Measurements from ENCODE around the gene PBX1.
"Not testable (repeated sequence)": the region's sequence is repeated elsewhere in the genome, so short reads cannot be mapped to it uniquely, and the experiment has no call there.

PBX1 gene

DNA sequence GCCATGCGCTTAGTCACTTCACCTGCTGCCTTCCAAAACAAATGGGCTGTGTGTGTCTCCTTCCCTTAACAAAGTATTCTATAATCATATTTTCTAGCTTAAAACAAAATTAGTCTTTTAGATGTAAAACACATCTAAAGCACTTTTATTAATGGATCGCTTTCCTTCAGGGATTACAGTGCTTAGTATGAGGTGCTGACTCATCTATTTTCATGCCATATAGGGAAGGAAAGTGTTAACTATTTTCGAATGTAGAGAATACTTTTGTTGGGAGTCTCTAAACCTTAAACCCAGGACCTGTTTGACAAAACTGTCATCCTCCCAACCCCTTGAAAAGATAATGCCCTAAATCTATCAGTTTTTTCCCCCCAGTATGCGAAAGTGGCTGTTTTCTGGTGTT, 90.2 kb downstream of the PBX1 start:
- no peak overlapping the region for H3K4me3 ChIP-seq (IDR thresholded peaks at IDR 0.05; ENCODE audit: insufficient read depth, low read depth, low read length)
- no peak overlapping the region for H3K27ac ChIP-seq
- no peak overlapping the region for H2AFZ ChIP-seq (ENCODE audit: low read depth)
- H4K20me1 ChIP-seq (ENCODE audit: insufficient read depth), result no peaks in the 10 kb centered on the region
- no peak for TF ChIP-seq CTCF (conservative IDR thresholded peaks at IDR 0.05; ENCODE audit: low read depth, low read length)
- no peaks in the 10 kb centered on the region for H3K27me3 ChIP-seq (ENCODE audit: insufficient read depth, low read depth)
- H3K4me2 ChIP-seq, result no peak overlapping the region
- H3K4me1 ChIP-seq (ENCODE audit: low read depth, poor library complexity, severe bottlenecking), result no peaks in the 10 kb centered on the region
- no peaks in the 10 kb centered on the region for H3K36me3 ChIP-seq (ENCODE audit: insufficient read depth)
- H3K9ac ChIP-seq, result no peak overlapping the region
- no peaks in the 10 kb centered on the region for H3K79me2 ChIP-seq (ENCODE audit: insufficient read depth, low read depth)

- no peak overlapping the region for H3K9ac ChIP-seq
- no peaks in the 10 kb centered on the region for H3K79me2 ChIP-seq (ENCODE audit: insufficient read depth, low read depth)
- no peak overlapping the region for H3K4me2 ChIP-seq
- H3K27me3 ChIP-seq (ENCODE audit: insufficient read depth, low read depth), result no peaks in the 10 kb centered on the region
- H4K20me1 ChIP-seq (ENCODE audit: insufficient read depth), result no peaks in the 10 kb centered on the region
- H3K4me1 ChIP-seq (ENCODE audit: low read depth, poor library complexity, severe bottlenecking), result no peaks in the 10 kb centered on the region
- no peak overlapping the region for H2AFZ ChIP-seq (ENCODE audit: low read depth)
- no peak overlapping the region for H3K4me3 ChIP-seq (IDR thresholded peaks at IDR 0.05; ENCODE audit: insufficient read depth, low read depth, low read length)
- H3K36me3 ChIP-seq (ENCODE audit: insufficient read depth), result no peaks in the 10 kb centered on the region
- no peak overlapping the region for H3K27ac ChIP-seq
- TF ChIP-seq CTCF (conservative IDR thresholded peaks at IDR 0.05; ENCODE audit: low read depth, low read length), result no peak
These were observed 91.5 kb downstream of the PBX1 start for GRCh38 chr1:164650531-164650930.

GRCh38 chr1:164651351-164651951, 92.5 kb downstream of the PBX1 start:
- Histone ChIP-seq H3K4me1 (ENCODE audit: low read depth, poor library complexity, severe bottlenecking) (no peaks in the 10 kb centered on the region), H3K27ac (no peak overlapping the region), H4K20me1 (ENCODE audit: insufficient read depth) (no peaks in the 10 kb centered on the region), H2AFZ (ENCODE audit: low read depth) (no peak overlapping the region), H3K4me3 (IDR thresholded peaks at IDR 0.05; ENCODE audit: insufficient read depth, low read depth, low read length) (no peak overlapping the region), H3K36me3 (ENCODE audit: insufficient read depth) (no peaks in the 10 kb centered on the region), H3K27me3 (ENCODE audit: insufficient read depth, low read depth) (no peaks in the 10 kb centered on the region), H3K9ac (no peak overlapping the region), H3K79me2 (ENCODE audit: insufficient read depth, low read depth) (no peaks in the 10 kb centered on the region), H3K4me2 (no peak overlapping the region)
- no peak for TF ChIP-seq CTCF (conservative IDR thresholded peaks at IDR 0.05; ENCODE audit: low read depth, low read length)

DNA sequence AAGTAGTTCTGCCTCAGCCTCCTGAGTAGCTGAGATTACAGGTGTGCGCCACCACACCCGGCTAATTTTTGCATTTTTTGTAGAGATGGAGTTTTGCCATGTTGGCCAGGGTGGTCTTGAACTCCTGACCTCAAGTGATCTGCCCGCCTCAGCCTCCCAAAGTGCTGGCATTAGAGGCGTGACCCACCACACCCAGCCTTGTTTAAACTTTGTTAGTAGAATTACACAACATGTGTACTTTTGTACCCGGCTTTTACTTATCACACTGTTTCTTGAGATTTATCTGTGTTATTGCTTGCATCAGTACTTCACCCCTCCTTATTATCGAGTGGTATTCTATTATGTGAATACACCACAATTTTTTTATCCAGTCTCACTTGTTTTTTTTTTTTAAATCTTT, 94.0 kb downstream of the PBX1 start:
- H3K9ac ChIP-seq; H3K79me2 ChIP-seq (ENCODE audit: insufficient read depth, low read depth); H3K27me3 ChIP-seq (ENCODE audit: insufficient read depth, low read depth); H4K20me1 ChIP-seq (ENCODE audit: insufficient read depth); H3K36me3 ChIP-seq (ENCODE audit: insufficient read depth); H3K27ac ChIP-seq; H3K4me1 ChIP-seq (ENCODE audit: low read depth, poor library complexity, severe bottlenecking); H3K4me3 ChIP-seq (IDR thresholded peaks at IDR 0.05; ENCODE audit: insufficient read depth, low read depth, low read length); H3K4me2 ChIP-seq; H2AFZ ChIP-seq (ENCODE audit: low read depth): not testable (repeated sequence)

DNA sequence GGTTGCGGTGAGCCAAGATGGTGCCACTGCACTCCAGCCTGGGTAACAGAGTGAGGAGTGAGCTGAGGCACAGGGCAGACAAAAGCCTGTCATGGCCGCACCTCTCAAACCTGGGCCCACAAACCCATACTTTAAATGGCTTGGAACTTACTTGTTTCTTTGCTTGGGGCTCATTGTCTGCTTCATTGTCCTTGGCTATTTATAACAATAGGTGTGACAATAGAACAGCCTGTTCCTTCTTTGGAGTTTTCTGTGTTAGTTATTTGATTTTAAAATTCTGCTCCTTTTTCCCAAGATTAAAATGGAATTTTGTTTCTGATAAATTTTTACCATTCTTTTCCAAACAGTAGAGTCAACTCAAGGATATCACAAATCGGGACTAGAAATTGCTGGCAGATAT, 94.7 kb downstream of the PBX1 start:
- no peaks in the 10 kb centered on the region for H3K79me2 ChIP-seq (ENCODE audit: insufficient read depth, low read depth)
- no peak overlapping the region for H3K27ac ChIP-seq
- H4K20me1 ChIP-seq (ENCODE audit: insufficient read depth), result no peaks in the 10 kb centered on the region
- H2AFZ ChIP-seq (ENCODE audit: low read depth), result no peak overlapping the region
- no peak overlapping the region for H3K4me2 ChIP-seq
- no peaks in the 10 kb centered on the region for H3K4me1 ChIP-seq (ENCODE audit: low read depth, poor library complexity, severe bottlenecking)
- H3K27me3 ChIP-seq (ENCODE audit: insufficient read depth, low read depth), result no peaks in the 10 kb centered on the region
- no peak for TF ChIP-seq CTCF (conservative IDR thresholded peaks at IDR 0.05; ENCODE audit: low read depth, low read length)
- no peak overlapping the region for H3K9ac ChIP-seq
- H3K36me3 ChIP-seq (ENCODE audit: insufficient read depth), result no peaks in the 10 kb centered on the region
- no peak overlapping the region for H3K4me3 ChIP-seq (IDR thresholded peaks at IDR 0.05; ENCODE audit: insufficient read depth, low read depth, low read length)
